ENCODE data around the gene CNTRL. TPM values are rescaled to one million over a fixed set of nuclear protein-coding genes. Genes with fewer than 3 reads are reported as not detected.

The CNTRL gene
- total RNA-seq, 6 experiments from 2014 or later = 3.8 to 10.4 (median 8.8) TPM

DNA sequence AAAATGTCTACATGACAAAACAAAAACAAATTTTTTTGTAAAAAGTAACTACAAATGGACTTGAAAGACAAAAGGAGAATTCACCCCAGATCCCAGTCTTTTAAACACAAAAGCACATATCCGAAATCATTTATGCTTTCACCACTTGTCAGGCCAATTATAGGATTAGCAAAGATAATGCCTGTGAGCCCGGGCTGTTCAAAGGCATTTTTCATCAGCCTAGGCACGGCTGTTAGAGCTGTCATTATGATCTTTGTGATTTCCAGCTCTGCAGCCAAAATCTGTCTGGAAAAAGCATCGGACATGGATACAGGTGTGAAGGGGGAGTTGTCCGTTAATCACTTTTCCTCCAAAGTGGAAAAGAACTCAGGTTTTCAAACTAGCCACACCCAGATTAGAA is 150.5 kb downstream of the CNTRL start:
- Mint-ChIP-seq H3K27me3 (ENCODE audit: insufficient read depth) (no peaks in the 10 kb centered on the region), H3K4me3 (no peak overlapping the region), H3K27ac (no peak overlapping the region), H3K4me1 (ENCODE audit: low read depth) (peaks cover 36% of the 10 kb centered on the region), H3K36me3 (ENCODE audit: low read depth) (no peaks in the 10 kb centered on the region), H3K9me3 (no peaks in the 10 kb centered on the region)
- TF ChIP-seq, protein P1, sequence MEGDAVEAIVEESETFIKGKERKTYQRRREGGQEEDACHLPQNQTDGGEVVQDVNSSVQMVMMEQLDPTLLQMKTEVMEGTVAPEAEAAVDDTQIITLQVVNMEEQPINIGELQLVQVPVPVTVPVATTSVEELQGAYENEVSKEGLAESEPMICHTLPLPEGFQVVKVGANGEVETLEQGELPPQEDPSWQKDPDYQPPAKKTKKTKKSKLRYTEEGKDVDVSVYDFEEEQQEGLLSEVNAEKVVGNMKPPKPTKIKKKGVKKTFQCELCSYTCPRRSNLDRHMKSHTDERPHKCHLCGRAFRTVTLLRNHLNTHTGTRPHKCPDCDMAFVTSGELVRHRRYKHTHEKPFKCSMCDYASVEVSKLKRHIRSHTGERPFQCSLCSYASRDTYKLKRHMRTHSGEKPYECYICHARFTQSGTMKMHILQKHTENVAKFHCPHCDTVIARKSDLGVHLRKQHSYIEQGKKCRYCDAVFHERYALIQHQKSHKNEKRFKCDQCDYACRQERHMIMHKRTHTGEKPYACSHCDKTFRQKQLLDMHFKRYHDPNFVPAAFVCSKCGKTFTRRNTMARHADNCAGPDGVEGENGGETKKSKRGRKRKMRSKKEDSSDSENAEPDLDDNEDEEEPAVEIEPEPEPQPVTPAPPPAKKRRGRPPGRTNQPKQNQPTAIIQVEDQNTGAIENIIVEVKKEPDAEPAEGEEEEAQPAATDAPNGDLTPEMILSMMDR (IDR thresholded peaks at IDR 0.05) = no peak
- no peak for DNase-seq

DNA sequence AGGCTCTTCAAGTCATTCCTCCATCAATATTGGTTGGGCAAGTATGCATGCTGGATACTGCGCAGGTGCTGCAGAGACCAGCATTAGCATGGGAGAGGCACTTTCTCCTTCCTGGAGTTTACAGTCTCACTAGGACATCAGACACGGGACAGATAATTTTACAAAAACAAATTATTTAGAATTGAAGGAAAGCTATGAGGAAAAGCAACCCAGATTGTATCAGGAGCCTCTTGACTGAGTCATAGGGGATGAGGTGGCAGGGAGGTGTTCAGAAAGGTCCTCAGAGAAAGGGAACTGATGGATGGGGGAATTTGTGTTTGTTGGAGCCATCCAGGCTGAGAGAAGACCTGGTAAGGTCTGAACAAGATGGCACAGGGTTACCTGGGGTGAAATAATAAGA is 151.4 kb downstream of the CNTRL start:
- peak; percentile 46 for DNase-seq
- H3K27me3 Mint-ChIP-seq (ENCODE audit: insufficient read depth) = no peaks in the 10 kb centered on the region
- H3K27ac Mint-ChIP-seq = peak overlapping the region; percentile 64
- H3K9me3 Mint-ChIP-seq = no peaks in the 10 kb centered on the region
- H3K36me3 Mint-ChIP-seq (ENCODE audit: low read depth) = no peaks in the 10 kb centered on the region
- TF ChIP-seq, protein P1 (IDR thresholded peaks at IDR 0.05) = no peak
- H3K4me1 Mint-ChIP-seq (ENCODE audit: low read depth) = peaks cover 36% of the 10 kb centered on the region
- H3K4me3 Mint-ChIP-seq = peak overlapping the region; percentile 39; the same call in 1 of the 2 replicates

Other genes with a start within 250 kb of the CNTRL start
- 10 to 100 TPM; 56.9 to 63.2 (median 60.1) TPM for gene PSMD5, start 232.0 kb upstream of the CNTRL start, total RNA-seq (2021; fragmentation: NEBNext Ultra II Directional; extraction: Animal tissue kit (Norgen Biotek cat#: 25700))
- 10 to 100 TPM; 49.1 to 83.4 (median 75.7) TPM for gene PHF19, start 197.8 kb upstream of the CNTRL start, total RNA-seq (2021; fragmentation: NEBNext Ultra II Directional; extraction: Animal tissue kit (Norgen Biotek cat#: 25700))
- 1 to 10 TPM in 1 of 6 experiments, under 1 TPM in 5; 0.54 to 1.0 (median 0.87) TPM for gene TRAF1, start 148.2 kb upstream of the CNTRL start, total RNA-seq (2021; fragmentation: NEBNext Ultra II Directional; extraction: Animal tissue kit (Norgen Biotek cat#: 25700))
- 1 to 10 TPM; 1.5 to 2.3 (median 2.1) TPM for gene C5, start 24.7 kb upstream of the CNTRL start, total RNA-seq (2021; fragmentation: NEBNext Ultra II Directional; extraction: Animal tissue kit (Norgen Biotek cat#: 25700))
- 10 to 100 TPM; 80.3 to 91.4 (median 85.8) TPM for gene RAB14, start 126.9 kb downstream of the CNTRL start, total RNA-seq (2021; fragmentation: NEBNext Ultra II Directional; extraction: Animal tissue kit (Norgen Biotek cat#: 25700))
- 100 to 1,000 TPM; 288 to 394 (median 318) TPM for gene GSN, start 193.2 kb downstream of the CNTRL start, total RNA-seq (2021; fragmentation: NEBNext Ultra II Directional; extraction: Animal tissue kit (Norgen Biotek cat#: 25700))